ENCODE measurements around the gene ARHGAP45. TPM values are rescaled to one million over a fixed set of nuclear protein-coding genes. Genes with fewer than 3 reads are reported as not detected.

Gene ARHGAP45
- total and polyA plus RNA-seq, 9 of the 15 experiments (the other 6 are each of a cell fraction or from before 2014, with no cell fraction given), result 0.08 to 22.1 (median 4.2) TPM

DNA sequence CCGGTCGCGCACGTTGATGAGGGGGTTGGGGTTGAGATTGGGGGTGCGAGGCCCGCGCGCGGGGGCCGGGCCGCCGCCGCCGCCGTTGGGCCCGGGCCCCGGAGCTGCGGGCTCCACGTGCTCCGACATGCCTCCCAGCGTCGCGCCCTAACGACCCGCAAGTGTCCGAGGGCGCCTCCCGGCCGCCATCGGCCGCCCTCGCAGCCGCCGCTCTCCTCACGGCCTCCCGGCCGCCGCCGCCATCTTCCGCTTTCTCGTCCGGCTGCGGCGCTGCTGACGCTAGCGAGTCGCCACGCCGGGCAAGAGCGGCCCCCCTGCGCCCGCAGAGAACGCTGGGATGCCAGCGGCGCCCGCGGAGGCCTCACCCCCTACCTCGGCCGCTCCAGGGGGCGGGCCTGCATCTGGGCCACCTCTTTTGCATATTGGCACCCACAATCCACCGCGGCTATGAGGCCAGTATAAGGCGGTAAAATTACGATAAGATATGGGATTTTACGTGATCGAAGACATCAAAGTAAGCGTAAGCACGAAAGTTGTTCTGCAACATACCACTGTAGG lies 46.0 kb upstream of the ARHGAP45 start, which contains the start of gene TMEM259 (continued):
- TF ChIP-seq, protein P1, sequence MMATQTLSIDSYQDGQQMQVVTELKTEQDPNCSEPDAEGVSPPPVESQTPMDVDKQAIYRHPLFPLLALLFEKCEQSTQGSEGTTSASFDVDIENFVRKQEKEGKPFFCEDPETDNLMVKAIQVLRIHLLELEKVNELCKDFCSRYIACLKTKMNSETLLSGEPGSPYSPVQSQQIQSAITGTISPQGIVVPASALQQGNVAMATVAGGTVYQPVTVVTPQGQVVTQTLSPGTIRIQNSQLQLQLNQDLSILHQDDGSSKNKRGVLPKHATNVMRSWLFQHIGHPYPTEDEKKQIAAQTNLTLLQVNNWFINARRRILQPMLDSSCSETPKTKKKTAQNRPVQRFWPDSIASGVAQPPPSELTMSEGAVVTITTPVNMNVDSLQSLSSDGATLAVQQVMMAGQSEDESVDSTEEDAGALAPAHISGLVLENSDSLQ (IDR thresholded peaks at IDR 0.05), result no peak
- TF ChIP-seq PTBP1 (IDR thresholded peaks at IDR 0.05; ENCODE audit: low read depth, low read length) (no peak), ZKSCAN1 (IDR thresholded peaks at IDR 0.05; ENCODE audit: low read depth, low read length) (no peak), SMARCC2 (IDR thresholded peaks at IDR 0.05; ENCODE audit: low read depth) (no peak), PHF8 (IDR thresholded peaks at IDR 0.05; ENCODE audit: borderline replicate concordance, low read length) (peak; percentile 78; the same call in 1 of the 2 replicates), NEUROD1 (IDR thresholded peaks at IDR 0.05; ENCODE audit: borderline replicate concordance, low read depth, low read length, partially characterized antibody) (no peak), MTF1 (CRISPR knock-in tag; IDR thresholded peaks at IDR 0.05; ENCODE audit: borderline replicate concordance) (no peak), SRSF9 (IDR thresholded peaks at IDR 0.05; ENCODE audit: borderline replicate concordance, low read depth, low read length) (no peak), ZSCAN29 (IDR thresholded peaks at IDR 0.05) (no peak), CSDE1 (IDR thresholded peaks at IDR 0.05) (no peak), PHF21A (IDR thresholded peaks at IDR 0.05; ENCODE audit: borderline replicate concordance, low read depth) (no peak), THRAP3 (IDR thresholded peaks at IDR 0.05; ENCODE audit: borderline replicate concordance) (no peak), TAL1 (IDR thresholded peaks at IDR 0.05) (no peak), ARID1B (IDR thresholded peaks at IDR 0.05) (no peak), BACH1 (tag; IDR thresholded peaks at IDR 0.05) (no peak), CHD1 (IDR thresholded peaks at IDR 0.05; ENCODE audit: low read length) (no peak), HLTF (IDR thresholded peaks at IDR 0.05) (no peak), YY1 (IDR thresholded peaks at IDR 0.05; ENCODE audit: borderline replicate concordance in 1 of 3, control insufficient read depth in 1 of 3, extremely low read depth in 1 of 3, insufficient read depth in 3 of 3, insufficient read length in 1 of 3, insufficient replicate concordance in 2 of 3, low read depth in 1 of 3, low read length in 2 of 3) (peak; percentile 86 to 97 (median 96))
- TF ChIP-seq, protein P2, sequence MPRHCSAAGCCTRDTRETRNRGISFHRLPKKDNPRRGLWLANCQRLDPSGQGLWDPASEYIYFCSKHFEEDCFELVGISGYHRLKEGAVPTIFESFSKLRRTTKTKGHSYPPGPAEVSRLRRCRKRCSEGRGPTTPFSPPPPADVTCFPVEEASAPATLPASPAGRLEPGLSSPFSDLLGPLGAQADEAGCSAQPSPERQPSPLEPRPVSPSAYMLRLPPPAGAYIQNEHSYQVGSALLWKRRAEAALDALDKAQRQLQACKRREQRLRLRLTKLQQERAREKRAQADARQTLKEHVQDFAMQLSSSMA (CRISPR knock-in tag; IDR thresholded peaks at IDR 0.05), result peak; percentile 75; the same call in 1 of the 2 replicates
- TF ChIP-seq, protein P3, sequence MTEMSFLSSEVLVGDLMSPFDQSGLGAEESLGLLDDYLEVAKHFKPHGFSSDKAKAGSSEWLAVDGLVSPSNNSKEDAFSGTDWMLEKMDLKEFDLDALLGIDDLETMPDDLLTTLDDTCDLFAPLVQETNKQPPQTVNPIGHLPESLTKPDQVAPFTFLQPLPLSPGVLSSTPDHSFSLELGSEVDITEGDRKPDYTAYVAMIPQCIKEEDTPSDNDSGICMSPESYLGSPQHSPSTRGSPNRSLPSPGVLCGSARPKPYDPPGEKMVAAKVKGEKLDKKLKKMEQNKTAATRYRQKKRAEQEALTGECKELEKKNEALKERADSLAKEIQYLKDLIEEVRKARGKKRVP (CRISPR knock-in tag; IDR thresholded peaks at IDR 0.05), result no peak
- TF ChIP-seq, protein P4, sequence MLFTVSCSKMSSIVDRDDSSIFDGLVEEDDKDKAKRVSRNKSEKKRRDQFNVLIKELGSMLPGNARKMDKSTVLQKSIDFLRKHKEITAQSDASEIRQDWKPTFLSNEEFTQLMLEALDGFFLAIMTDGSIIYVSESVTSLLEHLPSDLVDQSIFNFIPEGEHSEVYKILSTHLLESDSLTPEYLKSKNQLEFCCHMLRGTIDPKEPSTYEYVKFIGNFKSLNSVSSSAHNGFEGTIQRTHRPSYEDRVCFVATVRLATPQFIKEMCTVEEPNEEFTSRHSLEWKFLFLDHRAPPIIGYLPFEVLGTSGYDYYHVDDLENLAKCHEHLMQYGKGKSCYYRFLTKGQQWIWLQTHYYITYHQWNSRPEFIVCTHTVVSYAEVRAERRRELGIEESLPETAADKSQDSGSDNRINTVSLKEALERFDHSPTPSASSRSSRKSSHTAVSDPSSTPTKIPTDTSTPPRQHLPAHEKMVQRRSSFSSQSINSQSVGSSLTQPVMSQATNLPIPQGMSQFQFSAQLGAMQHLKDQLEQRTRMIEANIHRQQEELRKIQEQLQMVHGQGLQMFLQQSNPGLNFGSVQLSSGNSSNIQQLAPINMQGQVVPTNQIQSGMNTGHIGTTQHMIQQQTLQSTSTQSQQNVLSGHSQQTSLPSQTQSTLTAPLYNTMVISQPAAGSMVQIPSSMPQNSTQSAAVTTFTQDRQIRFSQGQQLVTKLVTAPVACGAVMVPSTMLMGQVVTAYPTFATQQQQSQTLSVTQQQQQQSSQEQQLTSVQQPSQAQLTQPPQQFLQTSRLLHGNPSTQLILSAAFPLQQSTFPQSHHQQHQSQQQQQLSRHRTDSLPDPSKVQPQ (CRISPR knock-in tag; IDR thresholded peaks at IDR 0.05; ENCODE audit: borderline replicate concordance), result no peak
- TF ChIP-seq, protein P5, sequence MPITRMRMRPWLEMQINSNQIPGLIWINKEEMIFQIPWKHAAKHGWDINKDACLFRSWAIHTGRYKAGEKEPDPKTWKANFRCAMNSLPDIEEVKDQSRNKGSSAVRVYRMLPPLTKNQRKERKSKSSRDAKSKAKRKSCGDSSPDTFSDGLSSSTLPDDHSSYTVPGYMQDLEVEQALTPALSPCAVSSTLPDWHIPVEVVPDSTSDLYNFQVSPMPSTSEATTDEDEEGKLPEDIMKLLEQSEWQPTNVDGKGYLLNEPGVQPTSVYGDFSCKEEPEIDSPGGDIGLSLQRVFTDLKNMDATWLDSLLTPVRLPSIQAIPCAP (CRISPR knock-in tag; IDR thresholded peaks at IDR 0.05; ENCODE audit: borderline replicate concordance), result no peak
